Measurements from ENCODE around the gene TMEM151A. TPM values are rescaled to one million over a fixed set of nuclear protein-coding genes. Genes with fewer than 3 reads are reported as not detected.

TMEM151A gene
- total RNA-seq, 1 donor from 2014 or later = not detected

- Histone ChIP-seq H3K27ac (replicated peaks) (peak overlapping the region; percentile 87), H3K4me1 (peaks cover 39% of the 10 kb centered on the region), H3K4me3 (no peak overlapping the region), H3K9me3 (replicated peaks) (no peaks in the 10 kb centered on the region), H3K36me3 (peaks cover 5% of the 10 kb centered on the region), H3K27me3 (ENCODE audit: low read depth) (no peaks in the 10 kb centered on the region)
- no peak for DNase-seq
- TF ChIP-seq CTCF (IDR thresholded peaks at IDR 0.05; ENCODE audit: borderline replicate concordance) = no peak
- intact Hi-C loops (cut with micrococcal nuclease) = no loop called here
These were observed 36.3 kb downstream of the TMEM151A start for GRCh38 chr11:66328031-66328301.

- peak overlapping the region; percentile 87 for H3K27ac ChIP-seq (replicated peaks)
- peaks cover 39% of the 10 kb centered on the region for H3K4me1 ChIP-seq
- peak; percentile 95 for TF ChIP-seq CTCF (IDR thresholded peaks at IDR 0.05; ENCODE audit: borderline replicate concordance)
- peak overlapping the region; percentile 16 for H3K4me3 ChIP-seq
- DNase-seq = peak; percentile 79
- H3K27me3 ChIP-seq (ENCODE audit: low read depth) = no peaks in the 10 kb centered on the region
- H3K36me3 ChIP-seq = peaks cover 11% of the 10 kb centered on the region
- intact Hi-C loops (cut with micrococcal nuclease) = no loop called here
- no peaks in the 10 kb centered on the region for H3K9me3 ChIP-seq (replicated peaks)
These were observed 36.8 kb downstream of the TMEM151A start for GRCh38 chr11:66328302-66329144.

DNA sequence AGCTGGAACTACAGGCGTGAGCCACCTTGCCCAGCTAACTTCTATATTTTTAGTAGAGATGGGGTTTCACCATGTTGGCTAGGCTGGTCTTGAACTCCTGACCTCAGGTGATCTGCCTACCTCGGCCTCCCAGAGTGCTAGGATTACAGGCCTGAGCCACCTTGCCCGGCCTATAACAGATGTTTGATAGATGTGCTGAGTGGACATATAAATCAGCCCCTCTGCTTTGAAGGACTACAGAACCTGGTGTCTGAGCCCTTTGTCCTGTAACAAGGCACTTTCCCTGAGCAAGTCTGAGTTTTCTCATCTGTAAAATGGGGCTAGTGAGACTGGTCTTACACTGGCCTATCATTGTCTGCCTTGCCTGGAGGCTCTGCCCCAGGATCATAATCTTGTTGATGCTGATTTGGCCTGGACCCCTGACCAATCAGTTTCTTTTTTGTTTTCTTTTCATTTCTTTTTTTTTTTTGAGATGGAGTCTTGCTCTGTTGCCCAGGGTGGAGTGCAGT, 37.5 kb downstream of the TMEM151A start:
- no peak for DNase-seq
- Histone ChIP-seq H3K27ac (replicated peaks) (no peak overlapping the region), H3K4me1 (peaks cover 39% of the 10 kb centered on the region), H3K9me3 (replicated peaks) (no peaks in the 10 kb centered on the region), H3K27me3 (ENCODE audit: low read depth) (no peaks in the 10 kb centered on the region), H3K4me3 (no peak overlapping the region), H3K36me3 (peaks cover 13% of the 10 kb centered on the region)
- intact Hi-C loops (cut with micrococcal nuclease) = no loop called here
- TF ChIP-seq CTCF (IDR thresholded peaks at IDR 0.05; ENCODE audit: borderline replicate concordance) = no peak

GRCh38 chr11:66330931-66331330, 39.2 kb downstream of the TMEM151A start:
- no peak for TF ChIP-seq CTCF (IDR thresholded peaks at IDR 0.05; ENCODE audit: borderline replicate concordance)
- H3K4me3 ChIP-seq = no peak overlapping the region
- no peaks in the 10 kb centered on the region for H3K27me3 ChIP-seq (ENCODE audit: low read depth)
- H3K4me1 ChIP-seq = peaks cover 47% of the 10 kb centered on the region
- H3K9me3 ChIP-seq (replicated peaks) = no peaks in the 10 kb centered on the region
- no peak for DNase-seq
- H3K36me3 ChIP-seq = peaks cover 13% of the 10 kb centered on the region
- intact Hi-C loops (cut with micrococcal nuclease) = no loop called here
- no peak overlapping the region for H3K27ac ChIP-seq (replicated peaks)

DNA sequence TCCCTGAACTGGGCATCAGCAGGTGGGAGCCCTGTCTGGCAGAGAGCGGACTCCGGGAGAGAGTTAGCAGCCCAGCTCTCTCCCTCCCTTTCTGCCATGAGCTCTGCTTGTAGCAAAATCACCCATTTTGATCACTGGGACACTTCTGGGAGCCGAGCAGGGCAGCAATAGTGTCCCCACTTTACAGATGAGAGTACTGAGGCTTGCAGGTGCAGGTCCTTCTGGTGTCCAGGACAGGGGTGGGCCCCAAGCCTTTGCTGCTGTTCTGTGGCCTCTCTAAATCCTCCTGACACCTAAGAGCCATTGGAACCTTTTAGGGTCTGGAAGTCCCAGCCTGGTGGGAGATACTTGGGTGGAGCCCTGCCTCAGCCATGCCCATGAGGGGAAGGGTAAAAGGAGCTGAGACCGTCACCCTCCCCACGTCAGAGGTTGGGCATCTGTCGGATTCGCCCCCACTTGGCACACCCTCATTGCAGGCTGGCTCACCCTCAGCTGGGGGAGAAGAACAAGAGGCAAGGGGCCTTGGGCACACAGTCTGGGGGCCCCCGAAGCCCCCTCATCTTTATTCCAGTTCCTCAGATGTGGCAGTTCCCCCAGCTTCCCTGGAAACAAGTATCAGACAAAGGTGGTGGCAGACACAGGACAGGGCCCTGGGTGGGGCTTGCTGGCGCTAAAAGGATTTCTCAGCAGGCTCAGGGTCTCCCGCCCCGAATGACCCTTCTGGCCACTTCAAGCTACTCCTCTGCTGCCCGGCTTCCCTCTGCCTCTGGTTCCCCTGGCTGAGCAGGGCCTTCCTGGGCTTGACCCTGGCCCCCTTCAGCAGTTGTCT, 40.1 kb downstream of the TMEM151A start:
- intact Hi-C loops (cut with micrococcal nuclease) = no loop called here
- H3K4me3 ChIP-seq = no peak overlapping the region
- TF ChIP-seq CTCF (IDR thresholded peaks at IDR 0.05; ENCODE audit: borderline replicate concordance) = no peak
- peaks cover 13% of the 10 kb centered on the region for H3K36me3 ChIP-seq
- no peaks in the 10 kb centered on the region for H3K9me3 ChIP-seq (replicated peaks)
- DNase-seq = no peak
- no peaks in the 10 kb centered on the region for H3K27me3 ChIP-seq (ENCODE audit: low read depth)
- H3K27ac ChIP-seq (replicated peaks) = no peak overlapping the region
- peaks cover 47% of the 10 kb centered on the region for H3K4me1 ChIP-seq

All from left ventricle myocardium inferior (tissue), 1 donor.